NCI-H2171 treated with DMSO at 0.1 percent for 48 hours (cell line): ENCODE measurements around the gene MLLT10.

Experiments
- DNase-seq: peaks from one replicate; lab custom pipeline; 2025; lab: John Stamatoyannopoulos, UW

MLLT10 gene

DNA sequence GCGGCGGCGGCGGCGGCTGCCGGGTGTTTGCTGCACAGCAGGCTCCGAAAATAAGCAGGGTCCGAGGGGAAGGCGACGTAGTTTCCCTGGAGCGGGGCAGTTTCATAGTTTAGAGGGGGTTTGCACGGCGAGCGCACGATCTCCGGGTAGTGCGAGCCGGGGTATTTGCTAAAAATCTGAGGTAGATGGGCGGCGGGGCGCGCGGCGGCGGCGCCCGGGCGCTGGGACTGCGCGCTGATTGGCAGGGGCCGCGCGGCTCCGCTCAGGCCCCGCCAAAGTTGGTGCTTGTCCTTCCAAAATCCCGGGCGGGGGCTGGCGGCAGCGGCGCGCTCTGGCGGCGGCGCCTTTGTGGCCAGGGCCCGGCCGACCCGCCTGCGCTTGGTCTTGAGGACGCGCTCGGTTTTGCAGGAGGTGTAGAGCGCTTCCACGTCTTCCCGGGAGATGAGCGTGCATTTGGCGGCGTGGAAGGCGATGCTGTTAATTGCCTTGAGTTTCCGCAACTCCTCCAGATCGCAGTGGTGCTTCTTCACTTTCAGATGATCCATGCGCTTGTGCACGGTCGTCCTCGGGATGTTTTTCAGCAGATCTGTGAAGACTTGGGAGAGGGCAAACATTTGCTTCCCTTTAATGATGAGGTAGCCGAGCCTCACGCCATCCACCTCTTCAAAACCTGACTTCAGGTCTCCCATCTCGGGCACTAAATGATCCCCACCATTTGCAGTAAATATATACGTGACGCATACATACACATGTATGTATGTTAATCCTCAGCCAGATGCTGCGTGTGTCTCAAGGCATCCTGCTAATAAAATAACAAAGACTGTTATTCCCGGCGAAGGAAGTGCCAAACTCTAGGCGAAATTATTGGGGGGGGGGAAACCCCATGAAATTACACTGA, 16.6 kb upstream of the MLLT10 start:
- DNase-seq, result peak; percentile 46

DNA sequence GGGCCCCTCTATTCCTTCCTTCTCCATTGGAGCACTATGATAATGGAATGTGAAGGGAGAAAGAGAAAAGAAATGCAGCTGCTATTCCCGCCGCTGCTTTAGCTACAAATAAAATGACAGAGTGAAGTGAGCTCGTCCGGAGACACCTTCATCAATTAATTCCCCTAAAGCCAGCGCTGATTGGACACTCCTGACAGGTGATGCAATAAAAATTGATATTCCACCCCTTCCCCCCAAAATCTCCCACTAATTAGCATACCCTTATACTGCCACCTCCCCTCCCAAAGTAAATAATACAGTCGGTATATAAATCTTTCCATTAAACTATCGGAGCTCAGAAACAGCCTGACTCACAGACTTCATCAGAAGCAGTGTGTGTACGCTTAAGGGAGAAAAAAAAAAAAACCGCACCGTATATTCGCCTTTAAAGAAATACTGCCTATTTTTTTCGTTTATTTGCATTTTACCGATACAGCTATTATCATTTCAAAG, 15.8 kb upstream of the MLLT10 start:
- peak; percentile 59 for DNase-seq

DNA sequence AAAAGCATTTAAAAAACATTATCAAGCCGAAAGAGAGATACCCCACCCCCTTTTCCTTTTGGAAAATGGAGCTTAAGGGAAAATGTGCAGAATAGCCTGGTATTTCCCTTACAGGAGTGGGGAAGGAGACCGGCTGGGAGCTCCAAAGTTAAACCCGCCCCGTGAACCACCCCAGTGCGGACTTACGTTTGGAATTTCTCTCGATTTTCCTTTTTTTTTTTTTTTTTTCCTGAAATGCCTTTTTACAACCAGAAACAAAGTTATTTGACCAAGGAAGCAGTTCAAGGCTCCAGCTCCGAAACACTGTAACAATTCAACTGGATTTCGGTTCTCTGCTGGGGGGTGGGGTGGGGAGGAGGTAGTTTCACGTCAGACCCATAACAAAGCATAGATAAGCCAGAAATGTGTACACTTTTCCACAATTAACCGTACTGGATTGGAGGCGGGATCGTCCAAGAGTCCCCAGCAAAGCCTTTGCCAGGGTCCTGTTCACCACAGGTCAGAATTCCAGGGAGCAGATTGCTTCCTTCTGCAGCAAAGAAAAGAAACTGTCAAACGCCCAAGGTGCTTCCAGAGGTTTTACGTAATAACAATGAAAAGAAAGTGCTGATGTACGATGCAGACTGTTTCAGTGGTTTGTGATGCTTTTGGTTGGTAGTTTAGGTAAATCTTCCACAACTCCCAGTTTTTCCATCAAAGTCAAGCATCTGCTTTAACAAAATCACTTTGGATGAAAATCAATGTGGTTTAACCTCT, 15.2 kb upstream of the MLLT10 start:
- DNase-seq, result no peak

DNA sequence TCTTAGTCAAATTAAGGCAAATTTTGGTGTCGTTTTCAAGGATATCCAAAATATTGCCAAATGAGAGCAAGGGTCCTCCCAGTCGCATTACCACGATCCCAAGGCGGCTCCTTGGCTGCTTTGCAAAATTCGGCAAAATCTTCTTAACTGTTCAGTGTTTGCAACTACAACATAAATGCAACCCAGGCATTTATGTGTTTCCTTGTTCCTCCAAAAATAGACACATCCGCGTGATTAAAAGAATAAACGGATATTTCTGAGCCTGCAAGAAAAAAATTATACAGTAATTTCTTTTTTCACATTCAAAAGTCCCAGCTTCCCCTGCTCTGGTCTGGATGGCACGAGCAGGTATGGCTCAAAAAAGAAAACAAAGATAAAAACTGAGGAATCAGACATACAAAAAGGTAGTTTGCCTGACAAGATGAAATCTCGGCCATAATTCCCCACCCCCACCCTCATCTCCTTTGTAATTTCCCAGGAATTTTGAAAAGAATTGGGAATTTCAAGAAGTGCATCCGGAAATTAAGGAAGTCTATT, 14.6 kb upstream of the MLLT10 start:
- no peak for DNase-seq

DNA sequence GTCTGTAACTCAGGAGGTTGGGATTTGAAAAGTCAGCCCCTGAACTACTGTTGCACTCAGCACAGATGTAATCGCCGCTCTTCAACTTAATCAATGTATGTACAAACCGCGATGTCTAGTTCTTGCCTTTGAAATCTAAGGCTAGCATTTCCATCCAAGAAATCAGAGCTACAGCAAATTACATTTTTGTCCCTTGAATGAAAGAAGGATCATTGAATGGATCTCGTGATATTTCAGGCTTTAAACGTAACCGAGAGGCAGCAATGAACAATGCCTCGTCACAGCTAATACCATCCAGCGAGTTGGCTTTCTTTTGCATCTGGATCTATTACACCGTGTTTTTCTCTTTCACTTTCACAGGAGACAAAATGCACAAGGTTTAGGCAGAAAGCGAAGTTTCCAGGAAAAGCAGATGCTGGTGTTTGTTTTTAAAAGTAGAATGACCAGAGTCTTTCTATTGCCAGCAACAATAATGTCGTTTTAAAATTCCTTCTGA, 14.0 kb upstream of the MLLT10 start:
- no peak for DNase-seq

DNA sequence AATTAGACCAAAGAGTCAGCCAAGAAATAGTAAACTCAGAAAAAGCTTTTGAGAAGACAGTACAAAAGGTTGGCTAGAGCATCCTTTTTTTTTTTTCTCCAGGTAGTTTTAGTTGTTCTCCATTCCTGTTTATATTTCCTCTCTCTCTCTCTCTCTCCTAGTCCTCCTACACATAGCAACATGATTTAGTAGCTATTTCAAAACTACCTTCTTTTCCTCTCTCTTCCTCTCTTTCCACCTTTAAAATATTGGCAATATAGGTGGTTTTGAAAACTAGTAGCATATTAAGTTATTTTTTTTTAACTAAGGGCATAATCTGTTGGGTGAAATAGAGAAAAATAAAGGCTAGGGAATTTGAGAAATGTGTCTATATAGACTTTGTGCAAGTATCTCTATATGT, 13.5 kb upstream of the MLLT10 start:
- DNase-seq, result no peak

DNA sequence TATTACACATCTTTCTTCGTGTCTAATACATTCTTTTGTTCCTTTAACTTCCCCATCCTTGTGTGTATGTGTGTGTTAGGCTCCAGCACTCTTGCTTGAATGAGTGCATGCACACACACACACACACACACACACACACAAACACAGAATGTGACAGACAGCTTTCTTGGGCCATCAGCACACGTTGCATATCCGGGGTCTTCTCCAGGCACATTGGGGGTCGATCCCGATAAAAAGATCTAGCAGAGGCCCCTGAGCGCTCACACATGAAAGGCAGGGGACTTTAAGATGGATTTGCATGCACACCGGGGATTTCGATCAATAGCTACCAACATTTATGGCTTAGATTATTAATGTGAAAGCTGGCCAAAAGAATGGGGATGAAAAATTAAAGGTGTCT, 13.1 kb upstream of the MLLT10 start:
- DNase-seq, result no peak

DNA sequence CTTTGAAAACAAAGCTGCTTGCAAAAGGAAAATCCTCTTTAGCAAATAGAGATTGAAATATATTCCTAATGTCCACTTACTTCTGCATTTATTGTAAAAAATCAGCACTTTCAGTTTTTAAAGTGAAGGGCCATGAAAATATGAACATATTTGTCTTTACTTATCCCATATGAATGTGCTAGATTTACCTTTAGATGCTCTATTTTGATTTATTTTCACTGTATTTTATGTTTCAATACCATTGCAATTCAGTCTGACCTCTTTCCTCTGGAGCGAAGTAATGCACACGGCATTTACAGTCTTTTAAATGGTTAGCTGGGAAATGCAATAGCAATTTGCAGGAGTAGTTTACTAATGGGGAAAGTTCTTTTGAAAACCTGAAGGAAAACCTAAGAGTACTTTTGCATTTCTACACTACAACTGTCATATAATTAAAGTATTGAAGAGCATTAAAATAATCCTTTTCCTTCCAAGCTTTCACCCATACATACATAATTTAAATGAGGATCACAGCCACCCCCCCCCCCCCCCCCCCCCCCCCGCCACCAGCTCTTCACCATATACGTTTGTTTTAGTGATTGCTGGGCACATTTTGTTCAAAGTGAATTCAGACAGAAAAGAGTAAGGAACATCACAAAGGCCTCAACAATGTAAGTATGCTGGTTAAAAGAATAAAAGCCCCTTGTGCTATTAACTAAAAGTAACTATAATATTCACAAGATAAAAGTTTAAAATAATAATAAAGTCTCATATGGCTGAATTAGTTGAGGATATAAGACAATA, 12.1 kb upstream of the MLLT10 start:
- DNase-seq, result no peak

DNA sequence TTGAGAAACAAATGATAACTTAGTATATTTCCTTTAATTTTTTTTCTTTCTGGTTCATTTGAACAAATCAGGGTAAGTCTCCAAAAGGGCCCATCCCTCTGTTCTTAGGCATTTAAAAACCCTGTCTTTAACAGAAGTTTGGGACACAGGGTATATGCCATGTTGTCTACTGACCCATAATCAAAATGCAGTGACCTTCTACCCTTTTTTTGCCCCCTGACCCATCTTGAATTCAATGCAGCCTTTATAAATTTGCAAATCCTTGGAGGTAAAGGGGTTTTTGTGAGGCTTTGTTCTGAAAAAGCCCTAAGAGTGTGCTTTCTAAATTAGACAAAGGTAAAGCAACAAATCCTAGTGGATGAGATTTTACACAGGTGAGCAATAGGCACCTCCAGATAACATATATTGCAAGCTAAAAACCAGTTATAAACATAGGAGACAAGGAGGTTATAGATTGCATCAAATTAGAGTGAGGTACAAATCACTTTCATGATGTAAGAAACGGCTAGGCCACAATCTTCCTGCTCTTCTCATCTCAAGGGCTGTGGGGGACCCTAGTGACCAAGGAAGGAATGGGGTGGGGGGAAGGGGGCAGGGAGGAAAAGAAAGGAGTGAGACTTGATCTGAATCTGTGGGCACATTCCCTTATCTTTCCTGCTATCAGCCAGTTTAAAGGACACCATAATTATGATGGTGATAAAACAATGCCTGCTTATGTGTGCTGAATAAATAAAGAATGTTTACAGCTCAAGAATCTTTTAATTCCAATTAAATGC, 11.2 kb upstream of the MLLT10 start:
- DNase-seq, result no peak

DNA sequence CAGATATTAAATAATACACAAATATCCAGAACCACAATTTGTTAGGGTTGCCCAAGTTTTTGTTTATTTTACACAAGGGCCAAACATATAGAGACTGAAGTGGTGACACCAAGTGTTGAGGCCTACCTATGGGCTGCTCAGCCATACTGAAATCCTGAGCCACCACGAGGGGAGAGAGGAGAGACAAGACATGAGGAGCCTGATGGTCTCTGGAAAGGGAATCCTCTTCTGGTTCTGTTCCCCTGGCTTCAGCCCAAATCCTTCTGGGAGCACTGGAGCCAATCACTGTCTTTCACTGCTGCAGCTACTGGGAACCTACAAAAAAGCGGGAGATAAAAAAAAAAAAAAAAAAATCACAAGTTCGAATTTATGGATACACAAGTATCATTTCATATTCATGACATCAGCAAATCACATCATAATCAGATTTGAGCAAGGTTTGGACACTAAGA, 10.4 kb upstream of the MLLT10 start:
- DNase-seq, result peak; percentile 79

DNA sequence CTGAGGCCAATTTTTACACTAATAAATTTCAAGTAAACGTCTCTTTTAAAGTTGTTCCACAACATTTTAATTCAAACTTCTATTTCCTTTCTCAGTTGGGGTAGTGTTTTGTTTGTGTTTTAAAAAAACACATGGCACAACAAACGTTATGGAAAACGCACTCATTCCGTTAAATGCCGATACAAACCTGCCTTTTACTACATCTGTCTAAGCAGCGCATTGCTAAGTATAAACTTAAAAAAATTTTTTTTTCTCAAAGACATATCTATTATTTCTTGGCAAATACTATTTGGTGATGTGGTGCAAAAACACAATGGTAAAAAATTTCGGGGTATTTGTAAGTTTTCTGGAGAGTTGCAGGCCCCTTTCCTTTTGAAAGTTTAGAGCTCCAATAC, 9.9 kb upstream of the MLLT10 start:
- DNase-seq, result peak; percentile 34

DNA sequence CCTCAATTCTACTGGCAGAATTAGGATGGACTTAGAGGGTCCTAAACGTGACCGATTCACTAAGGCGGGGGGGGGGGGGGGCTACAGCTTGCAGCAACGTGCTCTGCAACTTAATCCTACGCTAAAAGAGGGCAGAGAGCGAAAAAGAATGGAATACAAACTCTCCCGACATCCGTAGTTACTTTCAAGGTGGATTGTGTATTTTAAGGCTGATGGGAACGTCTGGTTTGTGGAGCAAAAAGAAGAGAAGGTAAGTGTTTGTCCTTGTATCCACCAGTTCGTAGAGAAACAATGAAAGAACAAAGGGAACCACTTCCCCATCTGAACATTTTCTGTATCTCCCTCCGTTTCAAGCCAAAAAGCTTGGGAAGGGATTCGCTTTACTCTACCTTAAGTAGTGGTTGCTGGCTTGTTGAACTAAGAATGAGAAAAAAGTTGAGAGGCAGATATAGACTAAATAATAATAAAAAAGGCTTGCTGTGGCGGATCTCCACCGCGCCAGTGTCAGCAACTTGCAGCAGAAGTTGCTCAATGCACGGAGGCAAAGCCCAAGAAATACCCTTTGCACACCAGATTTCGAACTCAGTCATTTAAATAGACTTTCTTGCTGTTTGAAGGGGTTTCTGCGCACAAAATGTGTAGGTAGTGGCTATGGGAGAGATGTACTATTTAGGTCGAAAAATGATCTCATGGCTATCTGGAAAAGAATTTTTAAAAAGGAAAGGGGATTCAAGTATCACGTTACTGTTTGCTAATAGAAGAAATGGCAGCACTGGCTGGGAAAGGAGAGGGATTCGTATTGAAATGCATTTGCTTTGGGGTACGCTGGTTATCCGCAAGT, 9.3 kb upstream of the MLLT10 start:
- DNase-seq, result peak; percentile 47

DNA sequence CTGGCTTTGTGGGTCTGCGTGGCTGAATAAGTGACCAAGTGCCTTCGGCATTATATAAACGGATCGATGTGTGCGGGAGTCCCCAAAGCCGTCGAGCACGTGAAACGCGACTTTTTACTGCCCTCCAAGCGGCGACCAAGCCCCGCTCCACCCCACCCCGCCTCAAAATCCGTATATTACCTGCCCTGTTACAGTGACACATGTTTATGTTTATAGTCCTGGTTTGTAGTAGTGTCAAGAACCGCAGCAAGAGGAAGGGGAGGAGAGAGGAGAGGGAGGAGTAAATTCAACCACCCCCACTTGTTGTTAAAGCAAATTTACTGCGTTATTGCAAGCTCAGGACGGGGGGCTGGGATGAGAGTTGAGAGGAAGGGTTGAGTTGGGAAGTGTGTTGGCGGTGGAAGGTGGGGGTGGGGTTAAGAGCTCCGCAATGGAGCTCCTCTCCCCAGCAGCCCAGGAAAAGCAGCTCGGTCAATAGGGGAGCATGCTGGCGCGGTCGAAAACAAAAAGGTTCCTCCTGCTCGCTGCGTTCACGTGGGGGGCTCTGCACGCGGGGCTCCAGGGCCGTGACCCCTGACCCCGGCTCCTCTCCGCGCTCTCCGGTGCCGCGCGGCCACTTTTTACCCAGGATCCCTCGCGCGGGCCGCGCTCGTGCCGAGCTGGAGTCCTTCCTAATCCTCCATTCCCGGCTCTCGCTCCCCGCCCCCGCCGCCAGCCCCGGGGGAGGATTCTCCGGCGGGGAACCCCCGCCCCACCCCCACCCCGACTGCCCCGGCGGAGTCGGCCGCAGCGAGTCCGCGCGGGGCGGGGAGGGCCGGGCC, 8.5 kb upstream of the MLLT10 start, which contains the start of gene SKIDA1:
SKIDA1 (minus strand) TSS at position 316 of the 821 bp plus-strand sequence. CDS start 7,860 bp downstream, outside the sequence.
- peak; percentile 92 for DNase-seq

DNA sequence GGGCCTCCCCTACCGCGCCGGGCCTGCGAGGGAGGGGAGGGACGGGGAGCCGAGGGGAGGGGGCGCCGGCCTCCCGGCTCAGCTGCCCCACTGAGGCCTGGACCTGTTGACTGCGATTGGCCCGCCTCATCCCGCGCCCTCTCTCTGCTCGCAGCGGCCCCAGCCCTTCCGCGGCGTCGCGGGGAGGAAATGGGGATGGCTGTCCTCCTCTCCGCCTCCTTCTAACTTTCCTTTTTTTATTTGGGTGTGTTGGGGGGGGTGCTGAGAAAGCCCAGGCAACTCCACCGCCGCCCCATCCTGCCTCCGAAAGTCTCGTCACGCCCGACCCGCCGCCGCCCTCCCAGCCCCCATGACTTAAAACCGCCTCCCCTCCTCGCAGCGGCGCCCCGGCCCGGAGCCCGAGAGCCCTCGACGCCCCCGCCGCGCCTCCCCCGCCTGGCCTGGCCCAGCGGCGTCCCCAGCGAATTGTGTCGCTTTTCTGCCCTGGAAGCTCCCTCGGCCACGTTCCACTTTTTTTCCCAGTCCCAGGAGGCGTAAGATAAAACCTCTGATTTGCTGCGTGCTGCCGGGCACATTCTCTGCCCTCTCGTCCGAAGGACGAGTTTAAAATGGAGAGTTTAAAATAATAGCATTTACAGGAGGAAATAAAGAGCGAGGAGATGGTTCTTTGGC, 7.7 kb upstream of the MLLT10 start:
- DNase-seq, result peak; percentile 78

DNA sequence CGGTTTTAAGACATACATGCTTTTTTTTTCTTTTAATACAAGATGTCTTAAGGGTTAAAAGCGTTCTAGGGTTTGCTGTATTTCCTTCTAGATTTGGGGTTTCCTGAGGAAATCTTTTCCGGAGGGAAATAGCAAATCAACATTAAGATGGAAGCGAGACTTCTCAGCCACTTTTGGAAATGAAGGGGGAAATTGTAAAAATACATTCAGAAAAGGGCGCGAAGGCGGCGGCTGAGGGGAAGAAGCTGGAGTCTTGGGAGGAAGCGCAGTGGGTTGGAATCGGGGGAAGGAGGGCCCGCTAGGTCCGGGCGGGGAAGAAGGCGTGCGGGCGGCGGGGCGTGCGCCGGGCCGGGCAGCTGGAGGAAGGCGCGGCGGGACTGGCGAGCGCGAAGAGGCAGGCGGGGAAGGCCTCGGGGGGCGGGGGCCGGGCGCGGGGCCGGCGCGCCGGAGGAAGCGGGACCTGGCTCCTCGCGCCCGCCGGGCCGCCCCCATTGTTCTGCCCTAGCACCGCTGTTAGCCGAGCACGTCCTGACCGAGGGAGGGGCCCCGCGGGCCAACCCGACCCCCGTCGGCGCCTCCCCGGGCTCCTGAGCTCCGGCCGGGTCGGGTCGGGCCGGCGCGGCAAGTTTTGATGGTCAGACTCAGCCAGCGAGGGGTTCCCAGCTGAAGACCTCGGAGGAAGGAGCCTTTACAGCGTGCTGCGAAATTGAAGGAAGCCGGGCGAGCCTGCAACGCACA, 7.0 kb upstream of the MLLT10 start:
- peak; percentile 52 for DNase-seq

DNA sequence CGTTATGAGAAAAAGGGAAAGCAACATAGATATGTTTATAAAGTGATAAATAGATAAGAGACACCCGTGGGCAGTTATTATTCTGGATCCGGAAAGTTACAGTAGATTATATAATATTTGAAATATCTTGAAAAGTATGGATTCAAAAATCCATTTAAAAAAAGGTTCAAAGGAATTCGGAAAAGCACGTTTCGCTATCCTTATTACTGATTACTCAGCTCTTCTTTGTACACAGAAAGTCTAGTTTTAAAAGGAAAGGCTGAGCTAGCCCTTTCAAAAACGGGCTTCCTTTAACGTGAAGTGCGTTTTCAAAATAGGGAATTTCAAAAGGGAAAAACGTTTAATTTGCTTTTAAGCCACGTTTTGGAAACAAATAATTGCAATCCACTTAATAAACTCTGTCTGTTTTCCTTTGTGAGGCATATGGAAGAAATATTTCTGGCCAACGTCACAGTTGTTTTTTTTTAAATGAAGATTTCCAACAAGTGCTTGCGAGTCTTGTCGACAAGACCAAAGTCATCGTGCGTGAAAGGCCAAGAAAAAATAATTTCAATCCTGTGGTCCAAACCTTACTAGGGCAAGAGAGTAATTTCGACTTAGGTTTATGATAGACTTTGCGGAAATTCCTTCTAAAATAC, 6.3 kb upstream of the MLLT10 start:
- peak; percentile 68 for DNase-seq
